Dendritic cell treated with granulocyte-macrophage colony-stimulating factor and Interleukin-4, amounts not matched to agents 40 ng/mL and 50 ng/mL, for 4 days (primary cell): ENCODE data around the gene TMEM184B.

Source experiments
- H3K27ac Mint-ChIP-seq: one replicate; pipeline ENCODE4 v1.8.0; 2022; ENCODE audit warnings: mild to moderate bottlenecking, mixed read lengths
- H3K27me3 Mint-ChIP-seq: one replicate; pipeline ENCODE4 v1.8.0; 2022; ENCODE audit warnings: mild to moderate bottlenecking, mixed read lengths
- H3K36me3 Mint-ChIP-seq: one replicate; pipeline ENCODE4 v1.8.0; 2022; ENCODE audit warnings: low read depth, mixed read lengths
- H3K4me1 Mint-ChIP-seq: one replicate; pipeline ENCODE4 v1.8.0; 2022; ENCODE audit warnings: low read depth, mixed read lengths
- H3K4me3 Mint-ChIP-seq: one replicate; pipeline ENCODE4 v1.8.0; 2022; ENCODE audit warnings: mild to moderate bottlenecking, moderate library complexity, mixed read lengths
- H3K9me3 Mint-ChIP-seq: one replicate; pipeline ENCODE4 v1.8.0; 2022; ENCODE audit warnings: mixed read lengths
- intact Hi-C: fragments of 100-400 bp; cut with micrococcal nuclease; formaldehyde crosslinking; loops from one replicate; pipeline ENCODE4 v1.15.0; 2022

TMEM184B gene

DNA sequence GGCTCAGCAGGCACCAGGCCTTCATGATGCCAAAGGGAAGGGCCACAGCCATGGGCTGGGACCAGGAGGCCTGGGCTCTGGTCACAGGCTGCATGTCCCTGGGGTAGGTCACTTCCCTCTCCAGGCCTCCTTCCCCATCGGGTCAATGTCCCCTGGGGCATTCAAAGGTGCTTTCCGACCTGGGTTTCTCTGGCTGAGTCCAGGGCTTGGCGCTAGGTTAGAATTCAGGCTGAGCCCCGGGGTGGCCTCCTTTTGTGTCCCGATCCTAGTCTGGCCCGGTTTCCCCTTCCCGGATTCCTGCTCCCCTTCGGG is 58.9 kb downstream of the TMEM184B start:
- H3K9me3 Mint-ChIP-seq: no peaks in the 10 kb centered on the region
- H3K27ac Mint-ChIP-seq: peak overlapping the region; percentile 74
- intact Hi-C loops: no loop called here
- H3K27me3 Mint-ChIP-seq: peaks cover 2% of the 10 kb centered on the region
- peaks cover 81% of the 10 kb centered on the region for H3K4me1 Mint-ChIP-seq
- H3K36me3 Mint-ChIP-seq: peaks cover 18% of the 10 kb centered on the region
- H3K4me3 Mint-ChIP-seq: peak overlapping the region; percentile 45

DNA sequence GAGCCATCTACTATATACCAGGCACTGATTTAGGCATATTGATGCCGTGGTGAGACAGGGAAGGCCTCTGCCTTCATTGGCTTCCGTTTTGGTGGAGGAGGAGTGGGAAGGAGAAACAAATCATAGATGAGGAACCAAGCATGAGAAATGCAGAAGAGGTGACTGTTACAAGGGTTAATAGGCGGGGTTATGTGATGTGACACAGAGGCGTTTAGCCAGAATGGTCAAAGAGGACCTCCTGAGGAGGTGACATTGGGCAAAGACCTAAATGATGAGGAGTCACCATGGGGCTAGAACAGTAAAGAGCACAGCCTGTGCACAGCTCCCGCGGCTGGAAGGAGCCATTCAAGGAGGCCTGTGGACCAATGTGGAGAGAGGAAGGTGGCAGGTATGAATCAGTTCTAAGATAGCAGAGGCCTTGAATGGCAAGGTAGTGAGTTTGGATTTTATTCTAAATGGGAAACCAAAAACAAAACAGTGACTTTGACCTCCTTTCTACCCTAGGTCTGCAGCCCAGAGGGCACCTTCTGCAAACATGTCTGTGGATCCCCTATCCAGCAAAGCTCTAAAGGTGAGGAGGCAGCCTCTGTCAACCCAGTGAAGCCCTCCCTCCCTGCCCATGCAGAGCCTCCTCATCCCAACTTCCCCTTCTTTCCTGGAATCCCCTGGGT is 59.4 kb downstream of the TMEM184B start:
- Mint-ChIP-seq H3K27me3 (peaks cover 2% of the 10 kb centered on the region), H3K9me3 (no peaks in the 10 kb centered on the region), H3K4me1 (peaks cover 81% of the 10 kb centered on the region), H3K27ac (peak overlapping the region; percentile 74), H3K36me3 (peaks cover 18% of the 10 kb centered on the region), H3K4me3 (peak overlapping the region; percentile 63)
- intact Hi-C loops: no loop called here

GRCh38 chr22:38212442-38212841 is 60.4 kb downstream of the TMEM184B start:
- peak overlapping the region; percentile 74 for H3K27ac Mint-ChIP-seq

GRCh38 chr22:38211556-38211955 is 61.3 kb downstream of the TMEM184B start:
- Mint-ChIP-seq H3K4me3 (no peak overlapping the region), H3K27ac (peak overlapping the region; percentile 48), H3K4me1 (peaks cover 88% of the 10 kb centered on the region), H3K9me3 (no peaks in the 10 kb centered on the region), H3K27me3 (peaks cover 2% of the 10 kb centered on the region), H3K36me3 (peaks cover 15% of the 10 kb centered on the region)
- intact Hi-C loops: no loop called here

More at GRCh38 chr22:38212442-38212841, 60.4 kb downstream of the TMEM184B start:
- peak overlapping the region; percentile 17 for H3K4me3 Mint-ChIP-seq
- H3K27me3 Mint-ChIP-seq: peaks cover 2% of the 10 kb centered on the region
- intact Hi-C loops: no loop called here
- peaks cover 18% of the 10 kb centered on the region for H3K36me3 Mint-ChIP-seq
- H3K4me1 Mint-ChIP-seq: peaks cover 85% of the 10 kb centered on the region
- H3K9me3 Mint-ChIP-seq: no peaks in the 10 kb centered on the region

DNA sequence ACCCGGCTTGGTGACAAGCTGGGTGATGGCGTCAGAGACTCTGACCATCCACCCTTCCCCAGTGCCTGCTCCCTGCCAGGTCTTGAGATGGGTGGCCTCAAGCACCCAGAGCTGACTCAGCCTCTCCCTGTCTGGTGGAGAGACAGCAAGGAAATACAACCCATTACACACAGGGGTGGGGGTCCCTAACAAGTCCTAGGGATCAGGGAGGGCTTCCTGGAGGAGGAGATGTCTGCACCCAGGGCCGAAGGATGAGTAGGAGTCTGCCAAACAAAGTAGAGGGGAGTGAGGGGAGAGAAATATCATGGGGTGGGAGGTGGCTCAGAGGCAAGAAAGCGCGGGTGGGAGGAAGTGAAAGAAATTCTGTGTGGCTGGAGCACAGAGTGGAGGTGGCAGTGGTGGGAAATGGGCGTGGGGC is 64.2 kb downstream of the TMEM184B start:
- no peak overlapping the region for H3K4me3 Mint-ChIP-seq
- intact Hi-C loops: loop anchor here (10.0 kb wide), 1 partner anchor 64 kb away; no protein-coding TSS in a partner anchor
- no peaks in the 10 kb centered on the region for H3K36me3 Mint-ChIP-seq
- peak overlapping the region; percentile 55 for H3K27ac Mint-ChIP-seq
- H3K9me3 Mint-ChIP-seq: no peaks in the 10 kb centered on the region
- peaks cover 92% of the 10 kb centered on the region for H3K4me1 Mint-ChIP-seq
- peaks cover 2% of the 10 kb centered on the region for H3K27me3 Mint-ChIP-seq

- no peak overlapping the region for H3K4me3 Mint-ChIP-seq
- intact Hi-C loops: loop anchor here (10.0 kb wide), 1 partner anchor 63 kb away; no protein-coding TSS in a partner anchor
These were observed 64.8 kb downstream of the TMEM184B start for GRCh38 chr22:38207898-38208432.

GRCh38 chr22:38205261-38206128 is 67.3 kb downstream of the TMEM184B start:
- peaks cover 86% of the 10 kb centered on the region for H3K4me1 Mint-ChIP-seq
- peak overlapping the region; percentile 56 for H3K27ac Mint-ChIP-seq
- intact Hi-C loops: loop anchor here (10.0 kb wide), 1 partner anchor 61 kb away; no protein-coding TSS in a partner anchor

More at GRCh38 chr22:38207898-38208432, 64.8 kb downstream of the TMEM184B start:
- H3K27ac Mint-ChIP-seq: peak overlapping the region; percentile 55
- H3K9me3 Mint-ChIP-seq: no peaks in the 10 kb centered on the region
- no peaks in the 10 kb centered on the region for H3K36me3 Mint-ChIP-seq
- peaks cover 2% of the 10 kb centered on the region for H3K27me3 Mint-ChIP-seq
- peaks cover 92% of the 10 kb centered on the region for H3K4me1 Mint-ChIP-seq

GRCh38 chr22:38204784-38205183 is 68.0 kb downstream of the TMEM184B start:
- peak overlapping the region; percentile 56 for H3K27ac Mint-ChIP-seq
- intact Hi-C loops: loop anchor here (10.0 kb wide), 1 partner anchor 60 kb away; no protein-coding TSS in a partner anchor
- peaks cover 8% of the 10 kb centered on the region for H3K27me3 Mint-ChIP-seq
- peak overlapping the region; percentile 28 for H3K4me3 Mint-ChIP-seq
- H3K36me3 Mint-ChIP-seq: no peaks in the 10 kb centered on the region
- H3K4me1 Mint-ChIP-seq: peaks cover 79% of the 10 kb centered on the region
- no peaks in the 10 kb centered on the region for H3K9me3 Mint-ChIP-seq

More at GRCh38 chr22:38205261-38206128, 67.3 kb downstream of the TMEM184B start:
- peaks cover 8% of the 10 kb centered on the region for H3K27me3 Mint-ChIP-seq
- H3K9me3 Mint-ChIP-seq: no peaks in the 10 kb centered on the region
- H3K36me3 Mint-ChIP-seq: no peaks in the 10 kb centered on the region
- H3K4me3 Mint-ChIP-seq: no peak overlapping the region

- Mint-ChIP-seq H3K9me3 (no peaks in the 10 kb centered on the region), H3K4me1 (peaks cover 76% of the 10 kb centered on the region), H3K27me3 (peaks cover 11% of the 10 kb centered on the region), H3K4me3 (peak overlapping the region; percentile 63), H3K36me3 (no peaks in the 10 kb centered on the region), H3K27ac (peak overlapping the region; percentile 40)
- intact Hi-C loops: loop anchor here (10.0 kb wide), 1 partner anchor 59 kb away; no protein-coding TSS in a partner anchor
These were observed 68.8 kb downstream of the TMEM184B start for GRCh38 chr22:38203855-38204514.

DNA sequence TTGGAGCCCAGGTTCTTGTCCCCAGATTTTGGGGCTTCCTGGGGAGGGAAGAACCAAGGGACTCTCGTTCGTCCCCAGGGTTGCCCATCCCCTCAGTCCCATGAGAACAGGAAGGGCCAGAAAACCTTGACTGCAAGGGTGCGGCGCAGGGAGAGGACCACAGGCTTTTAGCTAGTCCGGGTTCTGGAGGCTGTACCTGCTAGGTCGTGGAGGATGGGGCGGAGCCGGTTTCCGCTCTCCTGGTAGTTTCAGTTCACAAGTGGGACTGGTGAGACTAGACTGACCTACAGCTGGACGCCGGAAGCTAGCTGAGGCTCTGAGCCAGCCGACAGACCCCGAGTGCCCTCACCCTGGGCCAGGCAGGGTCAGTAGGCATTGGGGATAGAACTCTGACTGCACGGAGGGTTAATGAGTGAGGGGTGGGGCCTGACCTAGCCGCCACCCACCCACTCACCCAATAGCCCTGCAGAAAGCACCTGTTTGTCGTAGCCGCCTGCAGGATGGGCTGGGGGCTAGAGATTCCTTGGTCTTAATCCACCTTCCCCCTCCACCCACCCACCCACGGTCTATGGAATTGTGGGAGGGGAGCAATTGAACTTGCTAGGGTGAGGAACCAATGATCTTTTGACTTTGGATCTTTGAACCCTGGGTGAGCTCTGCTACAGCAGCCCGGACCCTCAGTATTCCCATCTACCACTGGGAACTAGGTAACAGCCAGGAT is 69.6 kb downstream of the TMEM184B start:
- Mint-ChIP-seq H3K4me3 (peak overlapping the region; percentile 77), H3K27me3 (peaks cover 11% of the 10 kb centered on the region), H3K36me3 (no peaks in the 10 kb centered on the region), H3K4me1 (peaks cover 75% of the 10 kb centered on the region), H3K27ac (peak overlapping the region; percentile 40), H3K9me3 (no peaks in the 10 kb centered on the region)
- intact Hi-C loops: loop anchor here (10.0 kb wide), 1 partner anchor 58 kb away; no protein-coding TSS in a partner anchor

DNA sequence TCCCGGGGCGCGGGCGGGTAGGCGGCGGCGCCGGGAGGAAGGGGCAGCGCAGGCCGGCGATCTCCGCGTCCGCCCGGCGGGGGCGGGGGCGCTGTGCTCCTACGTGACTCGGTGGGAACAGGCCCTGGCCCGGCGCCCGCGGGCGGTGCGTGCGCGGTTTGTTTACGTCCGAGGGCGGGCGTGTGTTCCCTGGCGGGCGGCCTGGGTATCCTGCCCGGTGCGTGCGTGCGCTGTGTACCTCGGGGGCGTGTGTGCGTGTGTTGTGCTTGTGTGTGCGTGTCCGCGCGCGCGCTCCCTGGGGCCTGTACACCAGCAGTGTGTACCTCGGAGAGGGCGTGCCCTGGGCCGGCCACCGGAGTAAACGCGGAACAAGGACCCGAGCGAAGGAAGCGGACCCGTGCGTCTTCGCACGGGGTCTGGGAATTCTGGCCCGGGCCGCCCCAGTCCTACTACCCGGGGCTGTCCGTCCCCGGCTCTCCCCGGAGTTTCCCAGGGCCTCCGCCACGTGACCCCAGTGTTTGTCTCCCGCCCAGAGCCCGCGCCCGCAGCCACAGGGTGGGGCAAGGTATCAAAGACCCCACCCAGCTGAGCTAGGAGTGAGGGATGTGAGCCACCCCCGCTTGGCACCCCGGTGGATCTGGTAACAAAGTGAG is 70.2 kb downstream of the TMEM184B start:
- Mint-ChIP-seq H3K27ac (peak overlapping the region; percentile 40), H3K4me3 (peak overlapping the region; percentile 77), H3K4me1 (peaks cover 68% of the 10 kb centered on the region), H3K36me3 (no peaks in the 10 kb centered on the region), H3K9me3 (no peaks in the 10 kb centered on the region), H3K27me3 (peaks cover 11% of the 10 kb centered on the region)
- intact Hi-C loops: loop anchor here (1.0 to 10.0 kb wide), 2 partner anchors 21 to 58 kb away; partner anchors contain the start of gene PLA2G6

- H3K27ac Mint-ChIP-seq: peak within 1 kb of the TSS; percentile 40
- no peaks in the 10 kb centered on the region for H3K36me3 Mint-ChIP-seq
- peaks cover 67% of the 10 kb centered on the region for H3K4me1 Mint-ChIP-seq
These were observed 70.9 kb downstream of the TMEM184B start, which contains the start of gene MAFF for GRCh38 chr22:38201711-38202436. Gene MAFF (plus strand): TSS chr22:38201994. CDS start chr22:38213854, 11,860 bp downstream.

More at GRCh38 chr22:38201711-38202436, 70.9 kb downstream of the TMEM184B start, which contains the start of gene MAFF:
- Mint-ChIP-seq H3K27me3 (peaks cover 11% of the 10 kb centered on the region), H3K4me3 (peak within 1 kb of the TSS; percentile 77), H3K9me3 (no peaks in the 10 kb centered on the region)
- intact Hi-C loops: loop anchor here (1.0 to 10.0 kb wide), 2 partner anchors 21 to 57 kb away; partner anchors contain the start of gene PLA2G6
